Measurements from ENCODE around the gene CFAP74. TPM values are rescaled to one million over a fixed set of nuclear protein-coding genes. Genes with fewer than 3 reads are reported as not detected.

Gene CFAP74
- total and polyA plus RNA-seq, 2 of the 13 experiments (the other 11 are each of a cell fraction or from before 2014, with no cell fraction given) = 0.27 to 0.62 TPM

DNA sequence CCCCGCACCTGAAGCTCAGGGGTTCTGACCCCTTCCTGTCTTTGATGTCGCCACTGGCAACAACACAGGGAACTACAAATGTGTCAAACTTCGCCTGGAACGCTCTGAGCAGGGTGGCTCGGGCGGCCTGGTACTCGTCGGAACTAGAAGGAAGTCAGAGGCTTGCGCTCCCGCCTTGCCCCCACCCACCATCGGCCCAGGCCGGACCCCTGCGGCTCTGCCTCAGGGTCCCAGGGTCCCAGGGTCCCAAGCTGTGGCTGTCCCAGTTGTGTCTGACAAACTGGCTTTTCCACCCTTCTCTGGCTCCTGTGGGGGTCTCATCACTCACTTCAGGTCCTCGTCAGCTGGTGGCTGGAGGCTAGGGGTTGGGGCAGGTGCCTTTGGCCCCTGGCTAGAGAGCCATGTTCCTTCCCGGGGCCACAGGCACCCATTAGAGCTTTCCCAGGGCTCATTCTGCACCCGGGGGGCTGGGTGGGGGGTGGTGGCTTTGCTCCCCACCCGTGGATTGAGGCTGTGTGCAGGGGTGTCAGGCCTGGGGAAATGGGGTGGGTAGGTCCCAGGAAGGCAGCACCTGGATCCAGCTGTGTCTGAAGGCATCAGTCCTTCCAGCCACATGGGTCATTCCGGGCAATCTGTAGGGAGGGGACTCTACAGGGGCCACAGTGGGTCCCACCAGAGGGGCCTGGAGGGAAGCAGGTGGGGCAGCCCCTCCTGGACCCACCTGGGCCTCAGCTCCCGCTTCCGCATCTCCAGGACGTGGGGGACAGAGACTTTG is 76.5 kb downstream of the CFAP74 start:
- intact Hi-C loops (cut with micrococcal nuclease; ENCODE audit: unreplicated experiment) (no loop called here), in situ Hi-C loops (cut with HindIII; ENCODE audit: extremely low pct_ligation_motif_present, low pct_unique_long_range_greater_than_20kb) (no loop called here)
- Histone ChIP-seq H3K9me3 (ENCODE audit: low read length) (no peaks in the 10 kb centered on the region), H3K9ac (ENCODE audit: insufficient read depth, low read depth, low read length) (no peak overlapping the region), H3K27me3 (ENCODE audit: control insufficient read depth in 1 of 2, insufficient read depth in 2 of 2, low read length in 2 of 2) (peaks cover 26 to 47% of the 10 kb centered on the region in 2 experiments; a peak in 4 of 5 replicates), H3K4me2 (ENCODE audit: low read depth, low read length) (no peak overlapping the region), H3K27ac (ENCODE audit: extremely low read length, insufficient read depth, low read length) (no peak overlapping the region), H3K4me1 (ENCODE audit: insufficient read depth, low read length) (peaks cover 43% of the 10 kb centered on the region), H4K20me1 (ENCODE audit: insufficient read depth, low read length) (no peaks in the 10 kb centered on the region), H3K36me3 (replicated peaks in 1 of 2; ENCODE audit: control insufficient read depth in 1 of 2, insufficient read depth in 2 of 2, low read length in 2 of 2) (no peaks in the 10 kb centered on the region), H2AFZ (ENCODE audit: low read length) (no peak overlapping the region), H3K79me2 (ENCODE audit: insufficient read depth, low read length) (no peaks in the 10 kb centered on the region), H3K4me3 (replicated peaks in 1 of 3; ENCODE audit: insufficient read depth in 1 of 3, low read depth in 2 of 3, low read length in 3 of 3) (no peak overlapping the region)
- no peak for DNase-seq (ENCODE audit: low spot score)
- WGBS (ENCODE audit: low lambda C conversion rate) = 35% methylated on average over 8 of the region's 21 CpGs
- no TSS peak for BruUV-seq (replicated peaks)
- no peak for FAIRE-seq
- ChIA-PET POLR2A (no interaction called here), CTCF (ENCODE audit: low intra/inter-chr PET ratio, low total read pairs) (no interaction called here)
- ATAC-seq = no peak
- TF ChIP-seq ZFP36L2 (CRISPR knock-in tag; IDR thresholded peaks at IDR 0.05) (no peak), ZNF329 (CRISPR knock-in tag; IDR thresholded peaks at IDR 0.05; ENCODE audit: low read depth) (peak; percentile 96)

DNA sequence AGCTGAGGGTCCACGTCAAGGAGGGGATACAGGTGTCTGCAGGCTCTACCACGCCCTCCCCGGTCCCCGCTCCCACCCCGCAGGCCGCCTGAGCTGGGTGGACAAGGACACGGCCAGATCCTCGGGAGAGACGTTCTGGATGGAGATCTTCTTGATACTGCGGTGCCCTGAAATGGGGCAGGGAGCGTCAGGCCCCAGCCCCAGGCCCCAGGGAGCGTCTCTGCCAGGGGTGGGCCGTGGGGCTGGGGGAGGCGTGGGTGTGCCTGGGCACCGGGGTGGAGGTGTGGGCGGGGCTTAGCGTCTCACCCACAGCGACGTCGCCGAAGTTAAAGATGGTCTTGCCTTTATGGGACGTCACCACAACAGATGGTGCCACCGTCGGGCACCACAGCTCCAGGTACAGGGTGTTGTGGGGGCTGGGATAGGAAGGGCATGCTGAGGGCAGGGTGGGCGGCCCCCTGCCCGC is 77.2 kb downstream of the CFAP74 start:
- intact Hi-C loops (cut with micrococcal nuclease; ENCODE audit: unreplicated experiment) = no loop called here
- Histone ChIP-seq H3K4me1 (ENCODE audit: insufficient read depth, low read length) (peaks cover 50% of the 10 kb centered on the region), H3K79me2 (ENCODE audit: insufficient read depth, low read length) (no peaks in the 10 kb centered on the region), H4K20me1 (ENCODE audit: insufficient read depth, low read length) (no peaks in the 10 kb centered on the region), H3K9ac (ENCODE audit: insufficient read depth, low read depth, low read length) (no peak overlapping the region), H2AFZ (ENCODE audit: low read length) (no peak overlapping the region), H3K4me2 (ENCODE audit: low read depth, low read length) (no peak overlapping the region), H3K27ac (ENCODE audit: extremely low read length, insufficient read depth, low read length) (no peak overlapping the region), H3K4me3 (replicated peaks in 1 of 3; ENCODE audit: insufficient read depth in 1 of 3, low read depth in 2 of 3, low read length in 3 of 3) (no peak overlapping the region), H3K9me3 (ENCODE audit: low read length) (no peaks in the 10 kb centered on the region), H3K36me3 (replicated peaks in 1 of 2; ENCODE audit: control insufficient read depth in 1 of 2, insufficient read depth in 2 of 2, low read length in 2 of 2) (no peaks in the 10 kb centered on the region), H3K27me3 (ENCODE audit: control insufficient read depth in 1 of 2, insufficient read depth in 2 of 2, low read length in 2 of 2) (peaks cover 26 to 47% of the 10 kb centered on the region in 2 experiments; a peak in 4 of 5 replicates)
- TF ChIP-seq ZNF644 (CRISPR knock-in tag; IDR thresholded peaks at IDR 0.05; ENCODE audit: low read depth) (no peak), NKX3-1 (CRISPR knock-in tag; IDR thresholded peaks at IDR 0.05) (no peak), ZNF549 (CRISPR knock-in tag; IDR thresholded peaks at IDR 0.05) (no peak)
- TF ChIP-seq, protein P1, sequence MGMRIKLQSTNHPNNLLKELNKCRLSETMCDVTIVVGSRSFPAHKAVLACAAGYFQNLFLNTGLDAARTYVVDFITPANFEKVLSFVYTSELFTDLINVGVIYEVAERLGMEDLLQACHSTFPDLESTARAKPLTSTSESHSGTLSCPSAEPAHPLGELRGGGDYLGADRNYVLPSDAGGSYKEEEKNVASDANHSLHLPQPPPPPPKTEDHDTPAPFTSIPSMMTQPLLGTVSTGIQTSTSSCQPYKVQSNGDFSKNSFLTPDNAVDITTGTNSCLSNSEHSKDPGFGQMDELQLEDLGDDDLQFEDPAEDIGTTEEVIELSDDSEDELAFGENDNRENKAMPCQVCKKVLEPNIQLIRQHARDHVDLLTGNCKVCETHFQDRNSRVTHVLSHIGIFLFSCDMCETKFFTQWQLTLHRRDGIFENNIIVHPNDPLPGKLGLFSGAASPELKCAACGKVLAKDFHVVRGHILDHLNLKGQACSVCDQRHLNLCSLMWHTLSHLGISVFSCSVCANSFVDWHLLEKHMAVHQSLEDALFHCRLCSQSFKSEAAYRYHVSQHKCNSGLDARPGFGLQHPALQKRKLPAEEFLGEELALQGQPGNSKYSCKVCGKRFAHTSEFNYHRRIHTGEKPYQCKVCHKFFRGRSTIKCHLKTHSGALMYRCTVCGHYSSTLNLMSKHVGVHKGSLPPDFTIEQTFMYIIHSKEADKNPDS (CRISPR knock-in tag; IDR thresholded peaks at IDR 0.05) = no peak
- TF ChIP-seq, protein P2, sequence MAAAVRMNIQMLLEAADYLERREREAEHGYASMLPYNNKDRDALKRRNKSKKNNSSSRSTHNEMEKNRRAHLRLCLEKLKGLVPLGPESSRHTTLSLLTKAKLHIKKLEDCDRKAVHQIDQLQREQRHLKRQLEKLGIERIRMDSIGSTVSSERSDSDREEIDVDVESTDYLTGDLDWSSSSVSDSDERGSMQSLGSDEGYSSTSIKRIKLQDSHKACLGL (CRISPR knock-in tag; IDR thresholded peaks at IDR 0.05) = no peak
- TF ChIP-seq, protein P3, sequence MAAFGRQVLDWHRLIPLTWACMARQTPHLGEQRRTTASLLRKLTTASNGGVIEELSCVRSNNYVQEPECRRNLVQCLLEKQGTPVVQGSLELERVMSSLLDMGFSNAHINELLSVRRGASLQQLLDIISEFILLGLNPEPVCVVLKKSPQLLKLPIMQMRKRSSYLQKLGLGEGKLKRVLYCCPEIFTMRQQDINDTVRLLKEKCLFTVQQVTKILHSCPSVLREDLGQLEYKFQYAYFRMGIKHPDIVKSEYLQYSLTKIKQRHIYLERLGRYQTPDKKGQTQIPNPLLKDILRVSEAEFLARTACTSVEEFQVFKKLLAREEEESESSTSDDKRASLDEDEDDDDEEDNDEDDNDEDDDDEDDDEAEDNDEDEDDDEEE (CRISPR knock-in tag; IDR thresholded peaks at IDR 0.05) = no peak
- in situ Hi-C loops (cut with HindIII; ENCODE audit: extremely low pct_ligation_motif_present, low pct_unique_long_range_greater_than_20kb) = no loop called here
- no peak for FAIRE-seq
- POLR2A ChIA-PET = no interaction called here
- no peak for DNase-seq (ENCODE audit: low spot score)
- CTCF ChIA-PET (ENCODE audit: low intra/inter-chr PET ratio, low total read pairs) = no interaction called here
- no peak for ATAC-seq
- no TSS peak for BruUV-seq (replicated peaks)
- 38% methylated on average over 11 of the region's 26 CpGs for WGBS (ENCODE audit: low lambda C conversion rate)

Data from HepG2 (cell line).